AG04449 (cell line): ENCODE data around the gene CDNF.

Source experiments
- CTCF ChIA-PET: fragments of 350-600 bp; formaldehyde crosslinking; extraction: SDS; loops from one replicate; lab custom pipeline; 2021; ENCODE audit warnings: antibody characterized with exemption; lab: Yijun Ruan, JAX
- POLR2A ChIA-PET: fragments of 400-600, 350-600 bp; formaldehyde crosslinking; extraction: SDS; loops from one replicate; lab custom pipeline; 2020; ENCODE audit warnings: antibody characterized with exemption, inconsistent platforms; lab: Yijun Ruan, JAX
- DNase-seq: peaks from one replicate; pipeline ENCODE4 v3.0.0-alpha.2; 2010; ENCODE audit warnings: low read depth, low spot score
- H3K4me3 ChIP-seq: 2 replicates; pipeline ENCODE4 v1.5.1; 2011; ENCODE audit warnings: low read depth, mild to moderate bottlenecking, control low read depth, low read length
- TF ChIP-seq, protein P1 (sequence below): IDR thresholded peaks from one replicate; pipeline ENCODE4 v1.5.1; 2011; ENCODE audit warnings: mild to moderate bottlenecking, moderate library complexity, low read length, control low read depth, inconsistent platforms; ENCODE audit not compliant: insufficient read depth; ENCODE audit errors: missing control alignments

CDNF gene

DNA sequence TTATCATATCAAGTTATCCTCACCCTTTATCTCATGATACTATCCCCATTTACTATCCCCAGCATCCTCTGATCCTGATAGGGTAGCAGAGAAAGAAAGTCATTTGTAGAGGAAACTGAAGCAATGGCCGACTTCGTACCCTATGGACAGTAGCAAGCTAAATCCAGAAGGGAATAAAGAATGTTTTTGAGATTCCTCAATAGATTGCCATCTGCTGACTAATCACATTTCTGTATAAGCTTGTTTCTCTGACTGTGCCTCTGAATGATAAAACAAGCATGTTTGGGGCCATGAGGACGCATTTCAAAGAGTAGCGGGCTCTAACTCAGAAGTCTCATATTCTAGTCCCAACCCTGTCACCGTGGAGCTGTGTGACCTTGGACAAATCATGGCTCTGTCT, 49.9 kb downstream of the CDNF start:
- ChIA-PET POLR2A (no interaction called here), CTCF (no interaction called here)
- no peak for DNase-seq
- no peak overlapping the region for H3K4me3 ChIP-seq
- TF ChIP-seq, protein P1, sequence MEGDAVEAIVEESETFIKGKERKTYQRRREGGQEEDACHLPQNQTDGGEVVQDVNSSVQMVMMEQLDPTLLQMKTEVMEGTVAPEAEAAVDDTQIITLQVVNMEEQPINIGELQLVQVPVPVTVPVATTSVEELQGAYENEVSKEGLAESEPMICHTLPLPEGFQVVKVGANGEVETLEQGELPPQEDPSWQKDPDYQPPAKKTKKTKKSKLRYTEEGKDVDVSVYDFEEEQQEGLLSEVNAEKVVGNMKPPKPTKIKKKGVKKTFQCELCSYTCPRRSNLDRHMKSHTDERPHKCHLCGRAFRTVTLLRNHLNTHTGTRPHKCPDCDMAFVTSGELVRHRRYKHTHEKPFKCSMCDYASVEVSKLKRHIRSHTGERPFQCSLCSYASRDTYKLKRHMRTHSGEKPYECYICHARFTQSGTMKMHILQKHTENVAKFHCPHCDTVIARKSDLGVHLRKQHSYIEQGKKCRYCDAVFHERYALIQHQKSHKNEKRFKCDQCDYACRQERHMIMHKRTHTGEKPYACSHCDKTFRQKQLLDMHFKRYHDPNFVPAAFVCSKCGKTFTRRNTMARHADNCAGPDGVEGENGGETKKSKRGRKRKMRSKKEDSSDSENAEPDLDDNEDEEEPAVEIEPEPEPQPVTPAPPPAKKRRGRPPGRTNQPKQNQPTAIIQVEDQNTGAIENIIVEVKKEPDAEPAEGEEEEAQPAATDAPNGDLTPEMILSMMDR: no peak

DNA sequence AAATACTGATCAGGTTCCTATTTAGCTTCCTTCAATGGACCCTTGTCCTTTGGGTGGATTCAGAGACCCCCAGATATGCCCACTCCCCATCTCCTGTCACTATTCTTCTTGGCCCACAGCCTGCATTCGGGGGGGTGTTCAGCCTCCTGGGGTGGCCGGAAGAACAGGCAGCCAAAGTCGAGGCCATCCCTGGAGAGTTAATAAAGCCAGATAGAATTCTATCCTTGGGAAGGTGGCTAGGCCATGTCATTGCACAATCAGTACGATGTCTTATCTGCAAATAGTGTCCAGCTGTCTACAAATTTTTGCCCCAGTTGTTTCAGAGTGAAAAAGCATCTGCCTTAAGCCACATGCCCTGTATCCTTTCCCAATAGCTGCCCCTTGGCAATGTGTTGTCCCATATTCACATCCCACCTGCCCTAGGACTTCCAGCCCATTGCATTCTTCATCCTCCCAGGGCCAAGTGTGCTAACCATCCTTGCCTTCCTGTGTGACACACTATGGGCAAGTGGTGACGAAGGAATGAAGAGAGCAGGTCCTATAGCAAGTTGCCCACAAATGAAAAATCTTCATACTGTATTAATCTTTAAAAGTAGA, 53.3 kb downstream of the CDNF start:
- POLR2A ChIA-PET: no interaction called here
- TF ChIP-seq, protein P1: no peak
- CTCF ChIA-PET: no interaction called here
- no peak for DNase-seq
- no peak overlapping the region for H3K4me3 ChIP-seq

DNA sequence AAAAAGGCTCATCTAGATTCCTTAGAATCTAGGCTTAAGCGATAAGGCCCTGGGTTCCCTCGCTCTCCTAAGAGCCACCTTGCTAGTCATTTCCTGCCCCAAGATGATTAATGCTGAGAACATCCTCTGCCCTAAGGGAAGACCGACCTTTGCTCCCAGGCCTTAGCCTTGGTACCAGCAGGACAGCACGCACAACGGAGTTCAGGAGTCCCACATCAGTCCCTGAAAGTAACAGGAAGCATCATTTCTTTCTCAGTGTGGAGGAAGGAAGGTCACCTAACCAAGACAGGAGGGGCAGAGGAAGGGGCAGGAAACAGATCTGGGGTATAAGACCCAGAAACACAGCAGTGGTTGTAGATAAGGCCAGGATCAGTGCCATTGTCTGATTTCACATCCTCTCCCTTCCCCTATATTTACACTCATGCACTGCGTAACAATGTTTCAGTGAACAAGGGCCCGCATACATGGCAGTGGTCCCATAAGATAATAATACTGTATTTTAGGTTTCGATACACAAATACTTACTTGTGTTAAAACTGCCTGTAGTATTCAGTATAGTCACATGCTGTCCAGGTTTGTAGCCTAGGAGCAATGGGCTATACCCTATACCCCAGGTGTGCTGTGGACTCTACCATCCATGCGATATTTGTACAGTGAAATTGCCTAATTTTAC, 55.0 kb downstream of the CDNF start:
- POLR2A ChIA-PET: no interaction called here
- CTCF ChIA-PET: no interaction called here
- TF ChIP-seq, protein P1: no peak
- DNase-seq: no peak
- H3K4me3 ChIP-seq: no peak overlapping the region

DNA sequence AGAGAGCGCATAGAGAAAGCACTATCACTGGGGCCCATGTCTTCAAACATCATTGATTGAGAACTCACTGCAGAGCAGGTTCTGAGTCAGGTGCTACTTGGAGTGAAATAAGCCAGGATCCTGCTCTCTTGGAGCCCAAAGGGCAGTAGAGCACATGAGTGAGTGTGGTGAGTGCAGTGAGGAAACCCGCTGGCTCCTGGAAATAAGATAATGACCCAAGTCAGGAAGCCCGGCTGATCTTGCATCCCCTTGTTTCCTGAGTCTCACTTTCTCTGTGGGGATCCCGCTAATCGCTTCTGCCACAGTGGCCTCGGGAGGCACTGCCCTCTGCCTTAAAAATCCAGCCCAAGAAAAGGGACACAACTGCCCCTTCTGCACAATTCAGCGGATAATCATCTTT, 56.1 kb downstream of the CDNF start:
- no peak for DNase-seq
- CTCF ChIA-PET: no interaction called here
- POLR2A ChIA-PET: no interaction called here
- TF ChIP-seq, protein P1: no peak
- no peak overlapping the region for H3K4me3 ChIP-seq

DNA sequence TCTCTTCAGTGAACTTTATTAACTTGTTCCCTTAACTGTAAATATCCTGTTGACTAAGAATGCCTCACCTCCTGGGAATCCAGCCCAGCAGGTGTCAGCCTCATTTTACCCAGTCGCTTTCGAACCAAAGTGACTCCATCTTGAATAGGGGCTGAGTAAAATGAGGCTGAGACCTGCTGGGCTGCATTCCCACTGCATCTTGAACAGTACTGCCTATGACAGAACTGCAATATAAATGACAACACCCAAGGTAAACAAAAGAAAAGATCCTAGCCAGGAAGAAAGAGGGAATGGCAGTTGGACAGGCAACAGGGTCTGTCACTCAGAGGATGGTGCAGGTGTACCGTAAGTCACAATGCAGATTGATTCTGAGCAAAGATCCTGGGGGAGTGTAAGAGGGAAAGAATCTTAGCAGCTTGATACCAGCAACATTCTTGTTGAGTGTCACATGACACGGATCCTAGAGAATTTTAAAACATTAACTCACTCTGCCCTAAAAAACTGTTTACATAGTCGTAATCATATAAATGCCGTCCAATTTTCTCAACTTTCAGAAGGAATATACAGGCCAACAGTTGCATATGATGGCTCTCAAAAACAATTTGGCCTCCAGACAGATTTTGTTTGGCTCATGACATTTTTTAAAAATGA, 58.7 kb downstream of the CDNF start:
- CTCF ChIA-PET: no interaction called here
- POLR2A ChIA-PET: no interaction called here
- H3K4me3 ChIP-seq: no peak overlapping the region
- DNase-seq: no peak
- TF ChIP-seq, protein P1: no peak

DNA sequence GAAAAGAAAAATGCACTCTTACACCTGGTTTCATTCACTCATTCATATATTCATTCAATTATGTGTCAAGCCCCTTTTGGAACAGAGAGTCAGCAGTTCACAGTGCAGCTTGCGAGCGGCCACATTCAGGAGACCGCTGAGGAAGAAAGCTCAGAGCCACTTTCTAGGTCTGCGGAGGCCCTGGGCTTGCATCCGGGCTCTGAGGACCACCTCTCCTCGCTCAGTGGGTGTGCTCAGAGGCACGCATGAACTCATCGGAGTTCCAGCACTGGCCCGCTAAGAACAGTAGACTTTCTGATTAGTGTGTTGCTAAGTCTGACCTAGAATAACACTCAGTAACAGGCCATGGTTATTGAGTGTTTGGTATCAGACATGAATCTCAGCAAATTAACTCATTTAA, 61.3 kb downstream of the CDNF start:
- no peak overlapping the region for H3K4me3 ChIP-seq
- POLR2A ChIA-PET: no interaction called here
- CTCF ChIA-PET: no interaction called here
- no peak for DNase-seq
- TF ChIP-seq, protein P1: no peak
